GM12892 (cell line): ENCODE results near the gene CRTAC1.

ENCODE experiments used
- DNase-seq: peaks from one replicate; pipeline ENCODE4 v3.0.0; 2011; ENCODE audit not compliant: insufficient read length
- FAIRE-seq: peaks from 2 replicates; lab custom pipeline; 2011; peaks lifted over from hg19 to GRCh38; lab: Jason Lieb, UNC
- POLR2A ChIP-seq: IDR thresholded peaks from 2 replicates; pipeline ENCODE4 v1.6.1; 2011; ENCODE audit warnings: low read depth, low read length, control low read depth
- POLR2AphosphoS5 ChIP-seq: IDR thresholded peaks from 2 replicates; pipeline ENCODE4 v1.6.1; 2011; ENCODE audit warnings: low read depth, low read length, control low read depth
- TAF1 ChIP-seq: IDR thresholded peaks from 2 replicates; pipeline ENCODE4 v1.6.1; 2011; ENCODE audit warnings: low read depth, mild to moderate bottlenecking, control low read depth, low read length, borderline replicate concordance

Gene CRTAC1

DNA sequence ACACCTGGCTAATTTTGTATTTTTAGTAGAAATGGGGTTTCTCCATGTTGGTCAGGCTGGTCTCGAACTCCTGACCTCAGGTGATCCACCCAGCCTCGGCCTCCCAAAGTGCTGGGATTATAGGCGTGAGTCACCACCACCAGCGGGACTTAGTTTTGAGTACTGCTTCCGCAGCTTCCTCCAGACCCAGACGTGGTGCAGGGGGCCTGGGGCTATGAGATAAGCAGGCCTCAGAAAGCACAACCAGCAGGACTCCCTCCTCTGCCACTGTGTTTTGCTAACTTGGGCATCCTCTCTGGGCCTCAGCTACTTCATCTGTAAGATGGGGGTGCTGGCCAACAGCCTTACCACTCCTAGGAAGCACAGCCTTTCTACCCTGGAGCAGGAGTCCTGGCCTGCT is 143.0 kb downstream of the CRTAC1 start:
- DNase-seq (no peak), FAIRE-seq (no peak)
- TF ChIP-seq TAF1 = no peak
- TF ChIP-seq POLR2AphosphoS5 = no peak
- no peak for TF ChIP-seq POLR2A

DNA sequence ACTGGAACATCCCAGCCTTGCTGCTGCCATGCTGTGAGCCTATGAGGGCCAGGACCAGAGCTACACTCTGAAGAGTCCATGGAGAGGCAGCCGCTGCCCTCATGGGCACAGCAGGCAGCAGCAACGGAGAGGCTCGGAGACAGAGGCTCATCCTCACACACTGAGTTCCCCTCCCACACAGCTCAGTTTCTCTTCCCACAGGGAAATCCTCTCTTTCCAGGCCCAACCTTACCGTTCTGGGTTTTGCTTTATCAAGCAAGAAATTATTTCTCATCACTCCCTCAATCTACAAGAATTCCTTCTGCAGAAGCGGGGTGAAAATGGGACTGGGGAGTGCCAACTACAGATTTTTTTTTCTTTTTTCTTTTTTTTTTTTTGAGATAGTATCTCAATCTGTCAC is 144.1 kb downstream of the CRTAC1 start:
- no peak for DNase-seq
- TF ChIP-seq POLR2AphosphoS5 (no peak), POLR2A (no peak), TAF1 (no peak)
- no peak for FAIRE-seq

DNA sequence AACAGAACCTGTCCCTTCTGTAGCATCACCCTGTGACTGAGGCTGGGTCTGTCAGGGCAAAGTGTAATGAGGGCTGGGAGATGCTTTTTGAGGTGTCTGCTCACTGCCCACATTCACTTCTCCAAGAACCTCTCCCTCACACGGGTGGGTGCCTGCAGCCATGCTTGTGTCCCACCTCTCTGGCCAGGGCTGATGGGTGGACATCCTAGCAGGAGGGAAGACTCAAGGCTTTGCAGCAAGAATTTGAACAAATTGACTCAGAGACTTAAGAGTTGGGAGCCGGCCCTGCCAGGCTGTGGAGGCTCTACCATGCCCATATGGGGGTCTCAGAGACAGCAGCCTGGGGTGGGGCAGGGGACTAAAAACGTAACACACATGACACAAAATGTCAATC is 147.3 kb downstream of the CRTAC1 start:
- no peak for FAIRE-seq
- TF ChIP-seq POLR2AphosphoS5 = no peak
- TF ChIP-seq TAF1 = no peak
- TF ChIP-seq POLR2A = no peak
- DNase-seq = no peak

DNA sequence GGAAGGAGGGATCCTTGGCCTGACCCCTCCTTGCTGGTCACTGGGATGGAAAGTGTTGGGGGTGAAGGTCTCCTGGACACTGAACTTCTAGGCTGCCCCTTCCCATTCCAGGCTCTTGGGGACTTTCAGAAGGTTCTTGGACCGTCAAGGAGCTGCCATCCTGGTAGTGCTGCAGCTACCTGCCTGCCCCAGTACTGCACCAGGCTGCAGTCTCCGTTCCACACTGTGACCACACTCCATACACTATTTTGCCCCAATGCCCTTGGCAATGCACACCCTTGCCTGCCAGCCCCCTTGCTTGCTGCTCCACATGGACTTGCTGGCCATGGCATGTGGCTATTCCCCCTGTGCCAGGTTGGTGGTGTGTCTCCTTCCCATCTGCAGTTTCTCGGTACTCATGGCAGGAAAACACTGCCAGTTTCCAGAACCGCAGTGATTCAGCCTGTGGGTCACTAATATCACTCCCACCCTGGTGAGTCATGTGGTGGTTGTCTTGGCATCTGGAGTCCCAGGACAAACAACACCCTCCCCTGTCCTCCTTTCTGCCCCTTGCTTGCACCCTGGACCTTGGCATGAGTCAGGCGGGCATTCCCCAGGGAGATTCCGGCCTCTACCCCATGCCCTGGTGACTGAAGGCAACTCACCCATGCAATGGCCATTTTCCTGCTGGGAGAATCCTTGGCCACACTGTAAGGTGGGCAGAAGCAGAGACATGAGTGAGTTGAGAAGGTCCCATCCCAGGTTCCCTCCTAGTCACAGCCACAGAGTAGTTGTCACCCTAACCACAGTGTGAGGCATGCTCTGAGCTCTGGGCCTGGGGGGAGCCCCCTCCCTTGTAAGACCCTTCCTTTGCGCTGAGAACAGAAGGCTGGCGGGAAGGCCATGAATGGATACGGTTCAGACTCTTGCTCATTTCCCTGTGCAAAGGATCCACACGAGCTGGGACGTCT is 148.0 kb downstream of the CRTAC1 start:
- DNase-seq = no peak
- no peak for FAIRE-seq
- TF ChIP-seq POLR2A = no peak
- TF ChIP-seq TAF1 = no peak
- no peak for TF ChIP-seq POLR2AphosphoS5

DNA sequence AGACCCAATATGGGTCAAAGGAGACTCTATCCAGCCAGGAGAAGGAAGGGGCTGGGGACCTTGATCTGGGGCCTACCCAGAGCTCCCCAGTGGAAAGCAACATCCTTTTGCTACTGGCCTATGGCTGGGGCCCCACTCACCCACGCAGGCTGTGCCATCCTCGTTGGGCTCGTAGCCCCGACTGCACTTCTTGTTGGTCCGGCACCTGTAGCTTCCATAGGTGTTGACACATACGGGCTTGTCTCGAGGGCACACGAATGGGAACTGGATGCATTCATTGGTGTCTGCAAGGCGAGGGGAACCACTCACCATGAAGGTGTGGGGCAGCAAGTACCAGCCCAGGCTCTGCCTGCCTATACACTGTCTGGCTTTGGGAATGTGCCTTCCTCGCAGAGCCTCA is 150.3 kb downstream of the CRTAC1 start:
- FAIRE-seq = no peak
- DNase-seq = no peak
- TF ChIP-seq TAF1 (no peak), POLR2AphosphoS5 (no peak), POLR2A (no peak)

DNA sequence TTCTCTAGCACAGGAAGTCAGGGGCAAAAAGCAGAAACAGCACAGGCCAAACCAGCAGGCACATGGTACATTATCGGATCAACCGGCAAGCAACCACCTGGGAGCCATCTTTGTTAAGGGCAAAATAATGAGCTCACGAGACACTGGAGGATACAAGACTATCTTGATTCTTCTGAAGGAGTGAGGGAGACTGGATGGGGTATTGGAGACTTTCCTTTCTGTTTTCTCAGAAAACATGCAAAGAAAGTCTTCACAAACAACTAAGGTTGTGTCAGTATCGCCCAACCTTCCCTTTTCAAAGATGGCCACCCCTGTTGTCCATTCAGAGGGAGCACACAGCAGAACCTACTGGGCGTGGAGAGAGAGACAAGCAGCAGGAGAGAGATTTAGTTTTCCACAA is 151.2 kb downstream of the CRTAC1 start:
- TF ChIP-seq POLR2A (no peak), TAF1 (no peak), POLR2AphosphoS5 (no peak)
- no peak for DNase-seq
- FAIRE-seq = no peak

DNA sequence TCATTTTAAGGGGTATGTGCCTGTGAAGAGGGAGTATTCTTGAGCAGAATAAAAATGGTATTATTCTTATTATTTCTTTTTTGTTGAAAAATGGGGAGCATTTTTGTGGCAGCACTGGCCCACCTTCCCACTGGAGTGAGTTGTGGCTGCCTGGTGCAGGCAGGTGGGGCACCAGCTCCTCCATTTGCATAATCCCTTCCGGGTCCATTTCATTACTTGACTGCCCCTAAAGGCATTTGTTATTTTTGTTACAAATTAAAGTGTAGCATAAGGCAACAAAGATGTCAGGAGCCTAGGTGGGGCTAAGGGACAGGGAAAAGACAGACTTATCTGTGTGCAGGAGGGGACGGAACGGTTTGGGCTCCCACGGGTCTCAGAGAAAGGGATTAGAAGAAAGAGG is 154.0 kb downstream of the CRTAC1 start:
- FAIRE-seq (no peak), DNase-seq (no peak)
- TF ChIP-seq TAF1 (no peak), POLR2AphosphoS5 (no peak), POLR2A (no peak)

DNA sequence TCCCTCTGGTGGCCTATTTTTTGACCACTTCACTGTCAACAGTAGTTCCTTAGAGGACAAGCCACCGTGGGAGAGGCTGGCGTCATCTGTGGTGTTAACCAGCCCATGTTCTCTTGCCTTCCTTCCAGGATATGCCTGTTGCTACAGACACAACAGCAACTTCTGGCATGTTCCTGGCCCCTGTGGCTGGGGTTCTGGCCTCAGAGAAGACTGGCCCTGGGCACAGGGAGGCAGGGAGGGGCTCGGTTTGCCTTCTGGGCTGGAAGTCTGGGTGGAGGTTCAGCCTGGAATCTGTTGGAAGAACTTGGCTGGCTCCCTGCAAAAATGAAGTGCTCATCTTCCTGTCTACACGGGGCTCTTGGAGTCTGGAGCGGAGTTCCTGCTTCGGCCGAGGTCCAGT is 155.0 kb downstream of the CRTAC1 start:
- no peak for FAIRE-seq
- no peak for DNase-seq

DNA sequence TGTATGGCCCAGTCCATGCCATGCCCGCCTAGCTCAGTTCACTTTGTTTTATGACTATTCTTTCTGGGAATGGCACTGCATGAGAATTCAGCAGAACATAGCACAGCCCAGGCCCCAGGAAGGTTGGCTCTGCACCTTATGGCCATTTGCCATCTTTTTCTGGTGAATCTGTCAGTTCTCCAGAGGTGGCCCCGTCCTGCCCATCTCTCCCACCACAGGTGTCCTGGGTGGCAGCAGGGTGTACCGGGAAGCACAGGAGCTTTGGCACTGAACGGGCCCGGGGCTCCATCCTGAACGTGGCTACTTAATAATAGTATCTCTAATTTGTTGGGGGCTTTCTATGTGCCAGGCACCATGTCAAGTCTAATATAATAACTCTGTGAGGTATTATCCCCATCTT is 156.1 kb downstream of the CRTAC1 start:
- TF ChIP-seq POLR2AphosphoS5 (no peak), POLR2A (no peak), TAF1 (no peak)
- DNase-seq (no peak), FAIRE-seq (no peak)

More for the DNA sequence above, 155.0 kb downstream of the CRTAC1 start:
- TF ChIP-seq POLR2A (no peak), POLR2AphosphoS5 (no peak), TAF1 (no peak)

DNA sequence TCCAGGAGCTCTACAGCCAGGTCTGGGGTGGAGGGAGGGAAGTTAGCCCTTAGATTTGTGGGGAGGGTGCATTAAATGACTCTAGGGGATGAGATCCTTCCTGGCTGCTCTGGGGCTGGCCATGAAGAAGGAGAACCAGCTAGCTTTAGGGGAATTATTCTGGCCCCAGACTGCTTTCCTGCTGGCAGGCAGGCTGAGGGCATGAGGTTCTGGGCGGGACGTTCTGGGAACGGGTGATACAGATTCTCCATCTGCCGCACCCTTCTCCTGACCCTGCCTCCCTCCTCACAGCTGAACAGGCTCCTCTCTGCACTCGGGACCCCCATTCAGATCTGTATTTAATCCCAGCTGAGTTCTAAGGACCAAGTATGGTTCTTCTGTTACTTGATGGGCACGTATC is 156.9 kb downstream of the CRTAC1 start:
- FAIRE-seq (no peak), DNase-seq (no peak)
- TF ChIP-seq TAF1 (no peak), POLR2A (no peak), POLR2AphosphoS5 (no peak)

DNA sequence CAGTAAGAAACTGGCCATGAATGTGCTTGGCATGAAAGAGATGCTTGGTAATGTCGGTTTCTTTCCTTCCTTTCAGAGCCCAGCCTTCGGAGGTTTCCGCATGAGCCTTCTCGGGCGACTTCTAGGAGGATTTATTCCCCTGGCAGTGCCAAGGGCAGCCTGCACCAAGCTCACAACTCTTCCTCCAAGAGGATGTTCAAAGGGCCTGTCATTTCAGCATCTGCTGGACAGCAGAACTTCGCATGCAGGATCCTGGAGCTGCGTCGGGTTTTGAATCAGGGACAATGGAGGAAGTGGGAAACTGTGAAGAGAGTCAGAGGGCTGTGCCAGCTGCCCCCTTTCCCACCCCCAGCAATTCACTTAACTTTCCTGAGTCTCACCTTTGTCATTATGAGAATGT is 159.4 kb downstream of the CRTAC1 start:
- FAIRE-seq (no peak), DNase-seq (no peak)
- no peak for TF ChIP-seq POLR2AphosphoS5
- TF ChIP-seq POLR2A = no peak
- TF ChIP-seq TAF1 = no peak

DNA sequence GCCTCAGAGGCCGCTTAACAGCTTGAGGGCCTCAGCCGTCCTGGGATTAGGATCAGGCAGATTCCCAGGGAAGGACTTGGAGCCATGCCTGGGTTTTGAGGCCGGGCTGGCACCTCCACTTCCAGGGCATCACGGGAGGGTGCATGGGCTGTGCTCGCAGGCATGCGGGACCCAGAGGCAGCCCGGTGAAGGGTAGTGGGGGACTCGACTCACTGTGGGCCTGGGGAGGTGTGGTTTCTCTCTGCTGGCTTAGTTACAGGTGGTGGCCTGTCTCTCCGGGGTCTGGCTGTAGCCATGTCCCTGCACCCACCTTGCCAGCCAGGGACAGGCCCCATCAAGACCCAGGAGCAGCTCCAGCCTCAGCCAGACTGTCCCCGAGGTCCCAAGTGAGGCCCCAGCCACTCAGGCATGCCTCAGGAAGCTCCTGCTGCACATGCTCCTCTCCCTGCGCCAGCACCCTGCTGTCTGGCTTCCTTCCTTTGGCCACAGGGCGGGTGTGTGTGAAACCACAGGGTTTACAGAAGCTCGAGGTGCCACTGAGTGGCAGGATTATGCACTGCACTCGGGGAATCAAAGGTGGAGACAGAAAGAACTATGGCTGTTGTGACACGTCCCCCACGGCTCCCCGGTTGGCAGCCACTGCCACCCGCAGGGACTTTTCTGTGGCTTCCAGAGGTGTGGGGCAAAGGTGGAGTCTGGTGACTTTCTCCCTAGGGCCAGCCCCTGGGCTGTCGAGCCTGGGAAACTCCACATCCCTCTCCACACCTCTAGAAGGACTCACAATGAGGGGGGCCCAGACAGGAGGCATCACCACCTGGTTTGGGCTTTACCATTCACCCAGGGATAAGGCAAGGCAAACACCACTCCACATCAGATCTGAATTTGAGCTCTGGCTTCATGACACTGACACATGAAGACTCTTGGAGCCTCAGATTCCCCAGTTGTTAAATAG is 161.1 kb downstream of the CRTAC1 start:
- peak; percentile 46 for FAIRE-seq

More for the DNA sequence above, 161.1 kb downstream of the CRTAC1 start:
- peak; percentile 60 for DNase-seq
- TF ChIP-seq POLR2A = no peak
- no peak for TF ChIP-seq POLR2AphosphoS5
- no peak for TF ChIP-seq TAF1
